ENCODE data around the gene PI4K2B. TPM values are rescaled to one million over a fixed set of nuclear protein-coding genes. Genes with fewer than 3 reads are reported as not detected.
"Not testable (repeated sequence)": the region's sequence is repeated elsewhere in the genome, so short reads cannot be mapped to it uniquely, and the experiment has no call there.

PI4K2B gene
- total RNA-seq, 1 experiment from 2014 or later: 25.6 TPM

GRCh38 chr4:25242195-25242594 is 8.4 kb downstream of the PI4K2B start:
- DNase-seq (ENCODE audit: low read depth): not testable (repeated sequence)

DNA sequence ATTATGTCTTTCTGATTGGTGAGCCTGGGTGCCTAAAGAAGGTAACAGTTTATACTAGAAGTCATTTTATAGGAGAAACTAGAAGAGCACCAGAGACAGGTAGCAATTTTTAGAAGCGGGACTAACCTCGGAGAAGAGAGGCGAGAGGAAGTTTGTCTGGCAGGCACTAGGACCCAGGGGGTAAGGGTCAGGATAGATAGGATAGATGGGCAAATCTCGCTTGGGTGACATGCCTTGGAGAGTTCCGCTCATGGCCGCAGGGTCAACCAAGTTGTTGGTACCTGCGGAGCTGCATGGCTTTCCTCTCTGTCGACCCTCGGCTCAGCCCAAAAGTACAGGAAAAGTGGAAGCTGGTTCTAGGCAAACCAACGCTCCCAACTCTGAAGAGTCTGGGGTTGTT is 11.3 kb downstream of the PI4K2B start:
- no peak for DNase-seq (ENCODE audit: low read depth)

DNA sequence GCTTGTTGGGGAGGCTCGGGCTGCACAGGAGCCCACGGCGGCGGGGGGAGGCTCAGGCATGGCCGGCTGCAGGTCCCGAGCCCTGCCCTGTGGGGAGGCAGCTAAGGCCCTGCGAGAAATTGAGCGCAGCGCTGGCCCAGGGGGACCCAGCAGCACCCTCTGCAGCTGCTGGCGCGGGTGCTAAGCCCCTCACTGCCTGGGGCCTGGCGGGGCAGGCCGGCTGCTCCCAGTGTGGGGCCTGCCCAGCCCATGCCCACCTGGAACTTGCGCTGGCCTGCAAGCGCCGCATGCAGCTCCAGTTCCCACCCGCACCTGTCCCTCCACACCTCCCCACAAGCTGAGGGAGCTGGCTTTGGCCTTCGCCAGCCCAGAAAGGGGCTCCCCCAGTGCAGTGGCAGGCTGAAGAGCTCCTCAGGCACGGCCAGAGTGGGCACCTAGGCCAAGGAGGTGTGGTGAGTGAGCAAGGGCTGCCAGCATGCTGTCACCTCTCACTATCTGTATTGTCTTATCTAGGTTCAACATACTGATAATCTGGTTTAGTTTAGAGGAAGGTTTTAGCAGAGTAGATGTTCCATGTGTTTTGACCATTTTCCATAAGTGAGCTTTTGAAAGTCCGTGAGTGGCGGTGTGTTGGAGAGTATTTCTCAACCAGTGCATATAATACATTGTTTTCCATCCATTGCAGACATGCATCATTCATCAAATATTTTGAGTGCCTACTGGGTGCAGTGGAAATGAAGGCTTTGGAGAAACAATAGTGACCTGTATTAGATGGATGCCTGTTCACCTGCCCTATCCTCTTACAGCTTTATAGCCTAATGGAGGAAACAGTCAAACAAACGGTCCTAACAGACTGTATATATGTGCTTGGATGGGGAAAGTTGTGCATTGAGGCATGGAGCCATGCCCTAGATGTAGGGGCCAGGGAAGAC is 13.1 kb downstream of the PI4K2B start:
- DNase-seq (ENCODE audit: low read depth): no peak

GRCh38 chr4:25248875-25249274 is 15.0 kb downstream of the PI4K2B start:
- DNase-seq (ENCODE audit: low read depth): not testable (repeated sequence)

GRCh38 chr4:25249494-25249893 is 15.7 kb downstream of the PI4K2B start:
- not testable (repeated sequence) for DNase-seq (ENCODE audit: low read depth)

- DNase-seq (ENCODE audit: low read depth): no peak
Observed at GRCh38 chr4:25252230-25253070, 18.6 kb downstream of the PI4K2B start.

DNA sequence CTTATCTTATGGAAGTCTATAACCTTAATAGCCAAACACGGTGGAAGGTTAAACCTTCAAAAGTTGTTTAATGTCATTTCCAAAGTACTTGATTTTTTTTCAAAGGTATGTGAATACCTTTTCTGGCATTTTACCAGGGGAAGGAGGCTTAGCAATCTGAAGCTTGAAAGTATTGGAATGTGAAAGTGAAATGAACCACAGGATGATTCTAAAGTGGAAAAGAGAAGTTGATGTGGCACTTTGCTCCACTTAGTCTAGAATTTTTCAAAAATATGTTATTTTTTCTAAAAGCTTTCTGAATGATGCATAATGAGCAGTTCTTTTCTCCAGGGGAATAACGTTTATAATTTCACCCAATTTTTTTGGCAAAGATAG is 19.2 kb downstream of the PI4K2B start:
- DNase-seq (ENCODE audit: low read depth): no peak

DNA sequence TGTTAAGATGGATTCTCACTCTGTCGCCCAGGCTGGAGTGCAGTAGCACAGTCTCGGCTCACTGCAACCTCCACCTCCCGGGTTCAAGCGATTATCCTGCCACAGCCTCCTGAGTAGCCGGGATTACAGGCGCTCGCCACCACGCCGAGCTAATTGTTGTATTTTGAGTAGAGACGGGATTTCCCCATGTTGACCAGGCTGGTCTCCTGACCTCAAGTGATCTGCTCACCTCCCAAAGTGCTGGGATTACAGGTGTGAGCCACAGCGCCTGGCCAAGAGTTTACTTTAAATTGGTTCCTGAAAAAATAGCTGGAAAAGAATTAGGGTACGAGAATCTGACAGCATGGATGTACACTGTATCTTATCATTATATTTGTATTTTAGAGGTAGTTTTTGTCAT is 20.0 kb downstream of the PI4K2B start:
- not testable (repeated sequence) for DNase-seq (ENCODE audit: low read depth)

- DNase-seq (ENCODE audit: low read depth): peak; percentile 53
Observed at GRCh38 chr4:25258980-25259578, 25.2 kb downstream of the PI4K2B start.

DNA sequence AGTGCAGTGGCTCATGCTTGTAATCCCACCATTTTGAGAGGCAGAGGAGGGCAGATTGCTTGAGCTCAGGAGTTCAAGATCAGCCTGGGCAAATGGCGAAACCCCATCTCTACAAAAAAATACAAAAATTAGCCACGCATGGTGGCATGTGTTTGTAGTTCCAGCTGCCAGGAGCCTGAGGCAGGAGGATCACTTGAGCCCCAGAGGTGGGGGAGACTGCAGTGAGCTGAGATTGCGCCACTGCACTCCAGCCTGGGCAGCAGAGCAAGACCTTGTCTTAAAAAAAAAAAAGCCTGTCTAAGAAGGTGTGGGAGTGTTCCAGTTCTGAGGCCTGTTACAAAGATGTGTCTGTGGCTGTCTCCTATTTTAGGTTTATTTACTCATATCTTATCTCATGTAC is 38.0 kb downstream of the PI4K2B start:
- no peak for DNase-seq (ENCODE audit: low read depth)

GRCh38 chr4:25280210-25280609 is 46.4 kb downstream of the PI4K2B start:
- DNase-seq (ENCODE audit: low read depth): no peak

DNA sequence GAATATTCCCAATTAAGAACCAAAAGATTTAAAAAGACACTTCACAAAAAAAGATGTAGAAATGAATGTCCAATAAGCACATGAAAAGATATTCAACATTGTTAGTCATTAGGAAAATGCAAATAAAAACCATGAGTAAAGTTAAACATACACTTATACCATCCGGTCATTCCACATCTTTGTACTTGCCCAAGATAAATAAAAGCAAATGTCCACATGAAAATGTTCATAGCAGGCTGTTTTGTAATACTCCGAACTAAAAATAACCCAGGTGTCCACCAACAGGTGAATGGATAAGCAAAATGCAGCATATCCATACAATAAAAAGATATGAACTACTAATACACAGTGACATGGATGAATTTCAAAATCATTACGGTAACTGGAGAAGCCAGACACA is 50.1 kb downstream of the PI4K2B start:
- DNase-seq (ENCODE audit: low read depth): no peak

- DNase-seq (ENCODE audit: low read depth): no peak
Observed at GRCh38 chr4:25284466-25284865, 50.6 kb downstream of the PI4K2B start.

- DNase-seq (ENCODE audit: low read depth): no peak
Observed at GRCh38 chr4:25290490-25291067, 56.7 kb downstream of the PI4K2B start.

DNA sequence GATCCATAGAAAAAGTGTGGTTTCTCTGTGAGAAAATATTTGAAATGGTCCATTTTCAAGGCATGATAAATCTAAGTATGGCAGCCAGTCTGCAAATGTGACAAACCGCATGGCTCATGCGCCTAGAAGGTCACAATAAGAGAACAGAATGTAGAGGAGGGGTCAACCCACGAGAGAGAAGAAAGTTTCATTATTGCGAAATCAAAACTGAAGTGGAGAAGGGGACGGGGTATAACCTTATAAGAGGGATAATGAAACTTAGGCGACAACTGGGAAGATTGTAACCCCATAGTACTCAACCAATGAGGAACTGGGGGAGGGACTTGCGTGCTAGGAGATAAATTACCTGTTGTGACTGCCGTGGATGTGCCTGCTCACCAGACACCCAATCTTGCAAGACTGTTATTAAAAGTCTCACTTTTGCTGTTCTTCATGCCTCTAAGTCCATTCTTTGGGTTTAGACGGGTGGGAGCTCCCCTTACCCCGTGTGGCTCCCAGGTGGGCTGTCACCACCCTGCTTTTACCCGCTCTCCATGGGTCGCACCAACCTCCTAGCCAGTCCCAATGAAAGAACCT is 57.4 kb downstream of the PI4K2B start:
- no peak for DNase-seq (ENCODE audit: low read depth)

DNA sequence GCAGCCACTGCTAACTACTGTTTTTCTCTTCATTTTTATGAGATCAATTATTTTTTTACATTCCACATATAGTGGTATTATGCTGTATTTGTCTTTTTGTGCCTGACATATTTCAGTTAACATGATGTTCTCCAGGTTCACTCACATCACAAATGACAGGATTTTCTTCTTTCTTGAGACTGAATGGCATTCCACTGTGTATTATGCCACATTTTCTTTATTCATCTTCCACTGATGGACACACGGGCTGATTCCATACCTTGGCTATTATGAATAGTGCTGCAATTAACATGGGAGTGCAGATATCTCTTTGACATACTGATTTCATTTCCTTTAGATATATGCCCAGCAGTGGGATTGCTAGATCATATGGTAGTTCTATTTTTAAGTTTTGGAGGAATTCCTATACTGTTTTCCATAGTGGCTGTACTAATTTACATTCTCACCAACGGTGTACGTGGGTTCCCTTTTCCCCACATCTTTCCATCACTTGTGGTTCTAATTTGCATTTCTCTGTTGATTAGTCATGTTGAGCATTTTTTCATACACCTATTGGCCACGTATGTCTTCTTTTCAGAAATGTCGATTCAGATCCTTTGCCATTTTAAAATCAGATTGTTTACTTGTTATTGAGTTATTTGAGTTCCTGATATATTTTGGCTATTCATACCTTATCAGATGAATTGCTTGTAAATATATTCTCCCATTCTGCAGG is 63.9 kb downstream of the PI4K2B start:
- no peak for DNase-seq (ENCODE audit: low read depth)

- DNase-seq (ENCODE audit: low read depth): no peak
Observed at GRCh38 chr4:25299476-25300203, 65.8 kb downstream of the PI4K2B start.

GRCh38 chr4:25301471-25301870 is 67.6 kb downstream of the PI4K2B start:
- DNase-seq (ENCODE audit: low read depth): no peak

- DNase-seq (ENCODE audit: low read depth): no peak
Observed at GRCh38 chr4:25302626-25303025, 68.8 kb downstream of the PI4K2B start.

- no peak for DNase-seq (ENCODE audit: low read depth)
Observed at GRCh38 chr4:25303578-25303977, 69.7 kb downstream of the PI4K2B start.

Data from RPMI7951 (cell line).